Psoas muscle (tissue), 8 donors: ENCODE data around the gene ZNF775. TPM values are rescaled to one million over a fixed set of nuclear protein-coding genes. Genes with fewer than 3 reads are reported as not detected.

ENCODE experiments used
- ATAC-seq, 4 donors: fragments of 200-7000 bp; cut with Tn5 transposase; one replicate each; pipeline ENCODE4 v1.9.1; 2020; ENCODE audit warnings: moderate library complexity in 3 of 4, mild to moderate bottlenecking in 2 of 4
- DNase-seq, 2 donors: peaks; one replicate each; pipeline ENCODE4 v3.0.0-alpha.2; 2020
- H3K27ac ChIP-seq: fragments of 200-600 bp; one replicate; pipeline ENCODE4 v1.8.0; 2022
- H3K27me3 ChIP-seq, 3 donors: fragments of 200-600 bp in 1 of 3; one replicate each; pipeline versions ENCODE4 v1.6.1 to v1.8.0; 2013 to 2022; ENCODE audit warnings: low read length in 2 of 3, mild to moderate bottlenecking in 2 of 3, moderate library complexity in 1 of 3; ENCODE audit not compliant: insufficient read depth in 3 of 3
- H3K36me3 ChIP-seq, 2 donors: fragments of 200-600 bp in 1 of 2; one replicate each; pipeline versions ENCODE4 v1.6.1 to v1.8.0; 2013 to 2022; ENCODE audit warnings: low read depth in 1 of 2, mild to moderate bottlenecking in 1 of 2, moderate library complexity in 1 of 2; ENCODE audit not compliant: insufficient read depth in 1 of 2
- H3K4me1 ChIP-seq: fragments of 200-600 bp; one replicate; pipeline ENCODE4 v1.8.0; 2022
- H3K4me3 ChIP-seq: fragments of 200-600 bp; one replicate; pipeline ENCODE4 v1.8.0; 2022; ENCODE audit warnings: mild to moderate bottlenecking
- H3K9me3 ChIP-seq: fragments of 200-600 bp; one replicate; pipeline ENCODE4 v1.8.0; 2022
- WGBS, 3 donors: extraction: QIAGEN DNeasy Blood & Tissue Kit; methylation state at CpG; one replicate each; pipeline versions ENCODE4 v1.1.6 to v1.1.7; 2013; 5-methylcytosine and 5-hydroxymethylcytosine counted together
- intact Hi-C, 2 donors: fragments of 100-400 bp; cut with DNase I; formaldehyde crosslinking; loops; one replicate each; pipeline versions ENCODE4 v1.11.0 to v1.14.2; 2022
- polyA plus RNA-seq, 3 donors: library from polyadenylated mRNA; stranded (reverse); fragments of 200-250 nt; gene quantifications; one replicate each; pipeline ENCODE4 v1.2.3, GENCODE V29; 2013
- total RNA-seq, 4 donors: library from RNA; stranded (reverse); fragmentation: NEBNext Ultra II Directional in 2 of 4; extraction: Animal tissue kit (Norgen Biotek cat#: 25700) in 2 of 4; gene quantifications; one replicate each; pipeline versions ENCODE4 v1.2.1 to v1.2.4, GENCODE V29; 2021 to 2023
- TF ChIP-seq, protein P1 (sequence below): fragments of 200-600 bp; IDR thresholded peaks from one replicate; pipeline ENCODE4 v1.8.0; 2022; ENCODE audit warnings: antibody characterized with exemption
- donor health status: healthy with polysubstance abuse.
- donor health status: DM: no; HTN: no; CAD: no; lungs with moderate emphysema.
- donor health status: Bipolar disorder and iron deficiency.
- donor health status: healthy.
- donor health status: DM: yes; HTN: yes; CAD: no.
- donor health status: DM: no; HTN: no; CAD: no.
- donor health status: DM: no; HTN: no; CAD: no.
- donor health status: DM: yes; HTN: yes; CAD: no.

ZNF775 gene
- total and polyA plus RNA-seq, 7 donors: 1.6 to 3.8 (median 2.8) TPM

GRCh38 chr7:150412518-150413488, 33.7 kb downstream of the ZNF775 start:
- no peaks in the 10 kb centered on the region for H3K4me1 ChIP-seq
- H3K27ac ChIP-seq: no peak overlapping the region
- H3K27me3 ChIP-seq: no peaks in the 10 kb centered on the region
- H3K4me3 ChIP-seq: no peak overlapping the region
- H3K36me3 ChIP-seq: peaks cover 0 to 4% of the 10 kb centered on the region in 2 donors
- DNase-seq (peak in 1 of 2 donors; percentile 25), ATAC-seq (peak in 1 of 4 donors; percentile 11)
- TF ChIP-seq, protein P1, sequence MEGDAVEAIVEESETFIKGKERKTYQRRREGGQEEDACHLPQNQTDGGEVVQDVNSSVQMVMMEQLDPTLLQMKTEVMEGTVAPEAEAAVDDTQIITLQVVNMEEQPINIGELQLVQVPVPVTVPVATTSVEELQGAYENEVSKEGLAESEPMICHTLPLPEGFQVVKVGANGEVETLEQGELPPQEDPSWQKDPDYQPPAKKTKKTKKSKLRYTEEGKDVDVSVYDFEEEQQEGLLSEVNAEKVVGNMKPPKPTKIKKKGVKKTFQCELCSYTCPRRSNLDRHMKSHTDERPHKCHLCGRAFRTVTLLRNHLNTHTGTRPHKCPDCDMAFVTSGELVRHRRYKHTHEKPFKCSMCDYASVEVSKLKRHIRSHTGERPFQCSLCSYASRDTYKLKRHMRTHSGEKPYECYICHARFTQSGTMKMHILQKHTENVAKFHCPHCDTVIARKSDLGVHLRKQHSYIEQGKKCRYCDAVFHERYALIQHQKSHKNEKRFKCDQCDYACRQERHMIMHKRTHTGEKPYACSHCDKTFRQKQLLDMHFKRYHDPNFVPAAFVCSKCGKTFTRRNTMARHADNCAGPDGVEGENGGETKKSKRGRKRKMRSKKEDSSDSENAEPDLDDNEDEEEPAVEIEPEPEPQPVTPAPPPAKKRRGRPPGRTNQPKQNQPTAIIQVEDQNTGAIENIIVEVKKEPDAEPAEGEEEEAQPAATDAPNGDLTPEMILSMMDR: no peak
- 81 to 88% (median 86%) methylated on average over 37 of the region's 37 CpGs for WGBS, 3 donors
- H3K9me3 ChIP-seq: no peaks in the 10 kb centered on the region
- intact Hi-C loops: no loop called here

- intact Hi-C loops: no loop called here
- H3K36me3 ChIP-seq: peaks cover 0 to 4% of the 10 kb centered on the region in 2 donors
- no peak overlapping the region for H3K27ac ChIP-seq
- no peaks in the 10 kb centered on the region for H3K9me3 ChIP-seq
- no peaks in the 10 kb centered on the region for H3K4me1 ChIP-seq
- 87 to 91% (median 88%) methylated on average over 11 of the region's 11 CpGs for WGBS, 3 donors
- ATAC-seq (no peak), DNase-seq (peak in 1 of 2 donors; percentile 38)
- TF ChIP-seq, protein P1: no peak
- no peak overlapping the region for H3K4me3 ChIP-seq
- H3K27me3 ChIP-seq: no peaks in the 10 kb centered on the region
Measured at GRCh38 chr7:150413640-150414081, 34.5 kb downstream of the ZNF775 start.

GRCh38 chr7:150415161-150416153, 36.3 kb downstream of the ZNF775 start:
- no peak overlapping the region for H3K27ac ChIP-seq
- no peaks in the 10 kb centered on the region for H3K9me3 ChIP-seq
- no peak overlapping the region for H3K4me3 ChIP-seq
- H3K36me3 ChIP-seq: peaks cover 0 to under 1% of the 10 kb centered on the region in 2 donors
- H3K27me3 ChIP-seq: no peaks in the 10 kb centered on the region
- WGBS, 3 donors: 86 to 93% (median 89%) methylated on average over 19 of the region's 19 CpGs
- no peaks in the 10 kb centered on the region for H3K4me1 ChIP-seq
- TF ChIP-seq, protein P1: no peak
- intact Hi-C loops: no loop called here
- no peak for ATAC-seq
- DNase-seq: no peak

DNA sequence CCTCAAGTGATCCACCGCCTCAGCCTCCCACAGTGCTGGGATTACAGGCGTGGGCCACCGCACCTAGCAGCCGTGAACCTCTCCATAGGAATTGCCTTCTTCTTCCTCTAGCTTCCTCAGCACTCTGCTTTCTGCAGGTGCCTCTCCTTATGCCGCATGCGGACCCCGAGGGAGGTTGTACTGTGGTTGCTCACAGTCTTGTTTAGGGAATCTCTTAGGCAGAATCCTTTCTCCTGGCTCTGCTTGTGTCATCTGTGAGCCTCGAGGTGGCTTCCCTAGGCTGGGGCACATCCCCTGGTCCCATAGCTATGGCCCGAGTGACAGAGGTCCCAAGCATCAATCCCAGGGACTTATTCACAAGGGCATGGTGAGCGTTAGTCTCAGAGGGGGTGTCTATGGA, 38.1 kb downstream of the ZNF775 start:
- no peak for ATAC-seq
- DNase-seq: no peak
- H3K36me3 ChIP-seq: no peaks in the 10 kb centered on the region
- no peaks in the 10 kb centered on the region for H3K27me3 ChIP-seq
- no peak overlapping the region for H3K4me3 ChIP-seq
- no peaks in the 10 kb centered on the region for H3K4me1 ChIP-seq
- no peak overlapping the region for H3K27ac ChIP-seq
- WGBS, 3 donors: 90 to 97% (median 96%) methylated on average over 10 of the region's 10 CpGs
- H3K9me3 ChIP-seq: no peaks in the 10 kb centered on the region
- intact Hi-C loops: no loop called here
- TF ChIP-seq, protein P1: no peak
